ENCODE data around the gene TTPAL. TPM values are rescaled to one million over a fixed set of nuclear protein-coding genes. Genes with fewer than 3 reads are reported as not detected.

Gene TTPAL
- total RNA-seq, 1 experiment from 2014 or later: 21.1 TPM

DNA sequence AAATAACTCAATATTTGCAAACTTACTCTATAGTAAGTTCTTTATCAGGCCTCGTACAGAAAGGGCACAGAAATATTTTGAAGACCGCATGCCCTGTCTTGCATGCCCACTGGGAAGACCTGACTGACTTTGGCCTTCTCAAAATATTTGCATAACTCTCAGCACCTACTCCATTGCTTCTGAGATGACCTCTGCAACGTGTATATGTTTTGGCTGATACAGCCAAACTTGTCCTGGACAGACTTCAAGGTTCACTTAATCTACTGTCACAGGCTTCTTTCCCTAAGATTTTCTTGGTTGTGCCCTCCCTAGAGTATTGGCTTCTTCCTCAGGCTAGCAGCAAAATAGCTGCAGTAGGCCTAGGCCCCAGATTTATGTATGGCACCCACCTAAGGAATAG lies 67.7 kb downstream of the TTPAL start:
- Histone ChIP-seq H4K8ac (replicated peaks; ENCODE audit: insufficient read length, low read depth, low read length) (no peak overlapping the region), H3T11ph (ENCODE audit: low read length) (no peak overlapping the region), H4K91ac (ENCODE audit: insufficient read length, low read depth, low read length) (no peak overlapping the region), H2BK12ac (ENCODE audit: insufficient read length, low read depth, low read length) (no peak overlapping the region), H2AK5ac (ENCODE audit: insufficient read length, low read length) (no peak overlapping the region), H3K4me1 (ENCODE audit: insufficient read depth, low read length) (no peaks in the 10 kb centered on the region; the same call in 1 of the 2 replicates), H3K14ac (ENCODE audit: insufficient read depth, low read length) (no peak overlapping the region), H3K56ac (ENCODE audit: insufficient read length, low read depth, low read length) (no peak overlapping the region), H2BK15ac (ENCODE audit: low read depth, low read length) (no peak overlapping the region), H3K9me3 (ENCODE audit: control insufficient read depth, low read depth, low read length) (no peaks in the 10 kb centered on the region), H3K23ac (ENCODE audit: insufficient read length, low read depth, low read length) (no peak overlapping the region), H3K4ac (ENCODE audit: low read depth, low read length) (no peak overlapping the region), H3K27ac (ENCODE audit: insufficient read length, low read depth, low read length) (no peak overlapping the region), H3K23me2 (ENCODE audit: insufficient read length, low read depth, low read length, poor library complexity, severe bottlenecking) (no peaks in the 10 kb centered on the region), H2BK20ac (ENCODE audit: low read depth, low read length, poor library complexity, severe bottlenecking) (no peak overlapping the region), H2AFZ (ENCODE audit: low read length) (no peak overlapping the region), H4K20me1 (ENCODE audit: control insufficient read depth, insufficient read depth, insufficient read length) (no peaks in the 10 kb centered on the region), H4K5ac (ENCODE audit: insufficient read length, low read depth, low read length) (no peak overlapping the region), H3K27me3 (ENCODE audit: insufficient read depth, low read length) (no peaks in the 10 kb centered on the region), H3K79me1 (ENCODE audit: insufficient read depth, low read depth, low read length, poor library complexity, severe bottlenecking) (no peaks in the 10 kb centered on the region), H3K79me2 (ENCODE audit: insufficient read depth, low read length) (0 out of 2 replicates have a peak, but pooled peaks cover 2% of the 10 kb centered on the region), H3K18ac (ENCODE audit: insufficient read length, low read depth, low read length) (no peak overlapping the region), H3K9ac (ENCODE audit: extremely low read depth, insufficient read length, low read length) (no peak overlapping the region), H2BK5ac (ENCODE audit: insufficient read length, low read length) (no peak overlapping the region), H2BK120ac (ENCODE audit: low read depth, low read length, poor library complexity, severe bottlenecking) (no peak overlapping the region), H3K4me2 (ENCODE audit: insufficient read depth, insufficient read length, low read length) (no peak overlapping the region)
- H3K9me3 Mint-ChIP-seq: no peaks in the 10 kb centered on the region
- H3K4me3 Mint-ChIP-seq: no peak overlapping the region
- H3K36me3 Mint-ChIP-seq (ENCODE audit: insufficient read depth in 1 of 3, low read depth in 3 of 3): no peaks in the 10 kb centered on the region
- H3K27ac Mint-ChIP-seq: no peak overlapping the region
- TF ChIP-seq, protein P1, sequence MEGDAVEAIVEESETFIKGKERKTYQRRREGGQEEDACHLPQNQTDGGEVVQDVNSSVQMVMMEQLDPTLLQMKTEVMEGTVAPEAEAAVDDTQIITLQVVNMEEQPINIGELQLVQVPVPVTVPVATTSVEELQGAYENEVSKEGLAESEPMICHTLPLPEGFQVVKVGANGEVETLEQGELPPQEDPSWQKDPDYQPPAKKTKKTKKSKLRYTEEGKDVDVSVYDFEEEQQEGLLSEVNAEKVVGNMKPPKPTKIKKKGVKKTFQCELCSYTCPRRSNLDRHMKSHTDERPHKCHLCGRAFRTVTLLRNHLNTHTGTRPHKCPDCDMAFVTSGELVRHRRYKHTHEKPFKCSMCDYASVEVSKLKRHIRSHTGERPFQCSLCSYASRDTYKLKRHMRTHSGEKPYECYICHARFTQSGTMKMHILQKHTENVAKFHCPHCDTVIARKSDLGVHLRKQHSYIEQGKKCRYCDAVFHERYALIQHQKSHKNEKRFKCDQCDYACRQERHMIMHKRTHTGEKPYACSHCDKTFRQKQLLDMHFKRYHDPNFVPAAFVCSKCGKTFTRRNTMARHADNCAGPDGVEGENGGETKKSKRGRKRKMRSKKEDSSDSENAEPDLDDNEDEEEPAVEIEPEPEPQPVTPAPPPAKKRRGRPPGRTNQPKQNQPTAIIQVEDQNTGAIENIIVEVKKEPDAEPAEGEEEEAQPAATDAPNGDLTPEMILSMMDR (conservative IDR thresholded peaks at IDR 0.05): no peak
- no CpG with 5 or more reads among the region's 3 CpGs for WGBS (ENCODE audit: extremely low coverage, insufficient read length, low lambda C conversion rate)
- no peak for DNase-seq
- H3K4me1 Mint-ChIP-seq: peaks cover 4 to 8% of the 10 kb centered on the region in 2 experiments
- no peaks in the 10 kb centered on the region for H3K27me3 Mint-ChIP-seq (ENCODE audit: low read depth)

Other genes with a start within 250 kb of the TTPAL start
- gene GDAP1L1, start 228.6 kb upstream of the TTPAL start, total RNA-seq (2021): 5.9 and 6.8 TPM in 2 replicates
- gene FITM2, start 164.7 kb upstream of the TTPAL start, total RNA-seq (2021): 1.7 TPM in 2 replicates
- not detected in 2 replicates for gene R3HDML, start 138.8 kb upstream of the TTPAL start, total RNA-seq (2021)
- gene HNF4A, start 120.2 kb upstream of the TTPAL start, total RNA-seq (2021): 0.04 TPM in 1 of 2 replicates, not detected in the other
- gene SERINC3, start 46.2 kb downstream of the TTPAL start, total RNA-seq (2021): 39.9 and 41.5 TPM in 2 replicates
- gene PKIG, start 106.7 kb downstream of the TTPAL start, total RNA-seq (2021): 23.0 and 27.0 TPM in 2 replicates
- 19.2 and 22.0 TPM in 2 replicates for gene ADA, start 175.8 kb downstream of the TTPAL start, total RNA-seq (2021)
- gene CCN5, start 239.5 kb downstream of the TTPAL start, total RNA-seq (2021): not detected in 2 replicates

Measured in H9 (cell line).